Measurements from ENCODE around the gene MMP23B. TPM values are rescaled to one million over a fixed set of nuclear protein-coding genes. Genes with fewer than 3 reads are reported as not detected.
"Not testable (repeated sequence)": the region's sequence is repeated elsewhere in the genome, so short reads cannot be mapped to it uniquely, and the experiment has no call there.

Gene MMP23B
- total RNA-seq, 4 donors from 2014 or later = 10.0 to 97.3 (median 43.7) TPM

DNA sequence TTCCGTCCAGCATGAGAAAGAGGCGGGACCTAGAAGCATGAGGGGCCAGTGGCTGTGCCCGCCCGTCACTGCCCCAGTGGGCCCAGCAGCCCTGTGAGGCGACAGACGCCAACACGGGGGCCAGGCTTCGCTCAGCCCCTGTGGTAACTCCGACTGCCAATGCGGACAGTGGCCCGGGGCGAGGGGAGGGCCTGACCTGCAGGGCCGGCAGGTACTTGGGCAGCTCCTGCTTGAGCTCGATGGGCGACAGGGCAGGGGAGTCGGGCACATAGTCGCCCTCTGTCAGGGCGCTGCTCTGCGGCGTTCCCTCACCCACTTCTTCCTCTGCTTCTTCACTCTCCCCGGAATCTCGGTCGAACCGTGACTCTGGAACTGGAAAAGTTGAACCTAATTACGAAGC is 8.1 kb downstream of the MMP23B start:
- H3K9me3 ChIP-seq; H3K27me3 ChIP-seq; H3K4me3 ChIP-seq; H3K27ac ChIP-seq; H3K4me1 ChIP-seq; H3K36me3 ChIP-seq; intact Hi-C loops (cut with DNase I; ENCODE audit: low total_unique reads): not testable (repeated sequence)
- peak in 1 of 2 donors; percentile 4 for DNase-seq

DNA sequence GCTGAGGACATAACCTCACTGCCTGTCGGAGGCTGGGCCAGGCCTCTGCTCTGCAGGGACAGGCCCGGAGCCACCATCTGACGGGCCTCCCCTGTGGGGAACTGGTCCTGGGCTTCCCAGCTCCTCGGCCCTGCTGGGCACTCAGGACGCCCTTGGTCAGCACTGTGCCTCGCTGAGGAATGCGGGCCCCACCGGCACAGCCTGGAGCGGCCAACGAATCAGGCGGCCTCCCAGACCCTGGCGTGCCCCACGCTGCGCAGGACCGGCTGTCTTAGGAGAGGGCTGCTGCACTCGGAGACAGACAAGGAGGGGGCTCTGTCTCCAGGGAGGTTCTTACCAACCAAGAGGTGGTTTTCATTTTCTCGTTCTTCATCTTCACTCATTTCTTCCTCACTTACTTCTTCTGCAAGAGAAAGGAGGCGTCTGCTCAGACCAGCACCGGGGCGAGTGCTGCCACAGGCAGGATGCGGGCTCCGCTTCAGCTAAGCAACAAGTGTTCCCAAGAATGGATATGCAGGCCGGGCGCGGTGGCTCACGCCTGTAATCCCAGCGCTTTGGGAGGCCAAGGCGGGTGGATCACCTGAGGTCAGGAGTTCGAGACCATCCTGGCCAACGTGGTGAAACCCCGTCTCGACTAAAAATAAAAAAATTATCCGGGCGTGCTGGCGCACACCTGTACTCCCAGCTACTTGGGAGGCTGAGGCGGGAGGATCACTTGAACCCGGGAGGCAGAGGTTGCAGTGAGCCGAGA is 8.9 kb downstream of the MMP23B start:
- H3K27ac ChIP-seq; intact Hi-C loops (cut with DNase I; ENCODE audit: low total_unique reads); H3K9me3 ChIP-seq; H3K4me3 ChIP-seq; H3K36me3 ChIP-seq; H3K27me3 ChIP-seq; H3K4me1 ChIP-seq: not testable (repeated sequence)
- DNase-seq = peak in 1 of 2 donors; percentile 4

DNA sequence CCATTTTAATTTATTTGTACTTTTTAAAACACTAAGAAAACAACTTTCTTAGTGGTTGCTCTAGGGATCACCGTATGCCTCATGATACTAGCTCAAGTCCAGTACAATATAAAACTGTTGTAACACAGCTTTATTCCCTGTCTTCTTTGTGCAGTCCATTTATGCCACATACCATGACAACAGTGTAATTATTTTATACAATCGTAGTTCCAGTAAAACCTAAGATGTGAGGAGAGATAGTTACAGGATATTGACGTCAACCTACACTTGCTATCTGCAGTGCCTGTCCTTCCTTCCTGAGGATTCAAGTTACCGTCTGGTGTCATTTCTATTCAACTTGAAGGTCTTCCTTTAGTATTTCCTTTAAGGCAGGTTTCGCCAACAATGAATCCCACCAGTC is 14.4 kb downstream of the MMP23B start:
- intact Hi-C loops (cut with DNase I; ENCODE audit: low total_unique reads); H3K36me3 ChIP-seq; H3K27me3 ChIP-seq: not testable (repeated sequence)

DNA sequence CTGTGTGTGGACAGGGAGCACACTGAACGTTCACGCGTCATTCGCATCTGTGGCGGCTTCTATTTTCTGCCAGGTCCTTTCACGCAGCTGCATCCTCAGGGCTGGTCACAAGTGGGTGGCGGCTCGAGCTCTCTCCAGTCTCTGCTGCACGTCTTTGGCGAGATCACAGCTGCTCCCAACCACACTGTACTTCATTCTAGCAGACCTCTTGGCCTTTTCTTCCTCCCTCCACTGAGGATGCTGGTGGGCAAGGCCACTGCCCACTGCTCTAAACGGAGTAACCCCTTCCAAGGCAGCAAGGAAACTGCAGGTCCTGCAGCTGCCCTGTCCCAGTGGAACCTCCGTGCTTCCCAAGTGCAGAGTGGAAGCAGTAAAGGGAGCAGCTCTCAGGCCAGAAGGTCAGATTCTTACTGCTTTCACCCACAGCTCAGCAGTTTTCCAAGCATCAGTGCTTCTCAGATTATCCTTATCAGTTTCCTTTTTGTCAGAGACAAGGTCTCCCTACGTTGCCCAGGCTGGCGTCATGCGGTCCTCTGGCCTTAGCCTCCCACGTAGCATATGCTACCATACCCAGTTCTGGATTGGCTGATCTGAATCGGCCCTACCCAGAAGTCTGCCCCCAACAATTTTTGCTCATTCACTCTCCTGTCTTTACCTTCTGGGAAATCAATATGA is 15.7 kb downstream of the MMP23B start:
- H3K27ac ChIP-seq; H3K27me3 ChIP-seq; H3K4me1 ChIP-seq; H3K36me3 ChIP-seq; H3K4me3 ChIP-seq; H3K9me3 ChIP-seq; intact Hi-C loops (cut with DNase I; ENCODE audit: low total_unique reads); DNase-seq: not testable (repeated sequence)

More for the DNA sequence above, 14.4 kb downstream of the MMP23B start:
- H3K4me3 ChIP-seq, H3K27ac ChIP-seq, DNase-seq, H3K4me1 ChIP-seq, H3K9me3 ChIP-seq: not testable (repeated sequence)

DNA sequence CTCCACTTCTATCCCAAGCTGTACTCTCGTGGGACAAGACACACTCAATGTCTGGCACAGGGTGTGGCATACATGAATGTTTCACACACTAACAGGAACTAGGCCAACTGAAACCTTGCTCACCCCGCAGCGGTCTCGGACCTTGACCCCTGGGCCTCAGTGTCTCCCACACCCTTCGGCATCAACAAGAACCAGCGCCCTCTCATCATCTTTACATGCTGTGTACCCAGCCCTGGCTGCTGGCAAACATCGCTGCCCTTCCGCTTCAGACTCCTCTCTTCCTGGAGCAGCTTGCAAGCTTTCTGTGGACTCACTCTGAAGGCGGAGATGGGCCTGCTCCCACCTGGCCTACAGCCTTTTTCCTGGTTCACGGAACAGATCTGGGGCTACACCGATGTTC is 16.3 kb downstream of the MMP23B start:
- H3K36me3 ChIP-seq; H3K4me1 ChIP-seq; intact Hi-C loops (cut with DNase I; ENCODE audit: low total_unique reads): not testable (repeated sequence)

DNA sequence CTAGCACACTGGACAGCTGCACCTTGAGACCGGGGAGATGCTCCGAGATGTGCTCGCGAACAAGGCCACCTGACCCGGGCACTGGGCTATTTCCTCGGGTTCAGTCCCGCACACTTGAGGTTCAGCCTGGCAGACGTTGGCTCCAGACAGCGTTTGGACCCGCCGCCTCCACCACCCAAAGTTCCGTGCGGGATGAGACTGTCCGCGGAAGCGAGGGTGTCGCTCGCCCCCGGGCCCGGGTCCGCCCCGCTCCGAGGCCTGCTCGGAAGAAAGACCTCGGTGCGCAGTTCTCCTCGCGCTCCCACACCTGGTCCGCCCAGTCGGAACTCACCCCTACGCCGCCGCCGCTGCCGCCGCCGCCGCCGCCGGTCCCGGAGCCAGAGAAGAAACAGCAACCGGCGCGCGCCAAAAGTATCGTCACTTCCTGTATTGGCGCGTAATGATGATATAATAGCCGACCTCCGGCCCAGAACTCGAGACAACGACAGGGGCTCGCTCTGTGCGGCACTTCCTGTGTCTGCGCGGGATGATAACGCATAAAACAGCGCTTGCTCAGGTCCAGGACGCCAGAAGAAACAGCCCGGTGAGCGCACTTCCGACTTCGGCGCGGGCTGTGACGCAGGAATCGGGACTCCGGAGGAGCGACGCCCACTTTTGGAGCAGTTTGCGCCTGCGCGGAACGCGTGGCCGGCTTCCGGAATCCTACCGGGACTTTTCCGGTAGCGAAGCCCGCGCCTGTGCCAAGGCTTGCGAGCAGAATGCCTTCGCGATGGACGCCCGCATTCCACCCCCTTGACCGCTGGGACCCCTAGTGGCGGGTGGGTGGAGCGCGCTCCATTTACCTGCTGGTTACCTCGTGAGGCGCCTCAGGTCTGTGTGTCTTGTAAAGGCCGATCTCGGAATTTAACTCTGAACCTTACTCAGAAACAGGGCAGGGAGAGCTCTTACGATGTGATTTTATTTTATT is 26.9 kb downstream of the MMP23B start, which contains the start of gene CDK11B:
Gene CDK11B, minus strand, starts transcription at position 422 of the 967 bp plus-strand sequence. CDS start 1,519 bp downstream, outside the sequence.
- H3K4me1 ChIP-seq; H3K9me3 ChIP-seq; H3K27me3 ChIP-seq; H3K36me3 ChIP-seq; intact Hi-C loops (cut with DNase I; ENCODE audit: low total_unique reads): not testable (repeated sequence)
- peak in 1 of 2 donors; percentile 58 for TF ChIP-seq POLR2A (IDR thresholded peaks at IDR 0.05)
- TF ChIP-seq, protein P1, sequence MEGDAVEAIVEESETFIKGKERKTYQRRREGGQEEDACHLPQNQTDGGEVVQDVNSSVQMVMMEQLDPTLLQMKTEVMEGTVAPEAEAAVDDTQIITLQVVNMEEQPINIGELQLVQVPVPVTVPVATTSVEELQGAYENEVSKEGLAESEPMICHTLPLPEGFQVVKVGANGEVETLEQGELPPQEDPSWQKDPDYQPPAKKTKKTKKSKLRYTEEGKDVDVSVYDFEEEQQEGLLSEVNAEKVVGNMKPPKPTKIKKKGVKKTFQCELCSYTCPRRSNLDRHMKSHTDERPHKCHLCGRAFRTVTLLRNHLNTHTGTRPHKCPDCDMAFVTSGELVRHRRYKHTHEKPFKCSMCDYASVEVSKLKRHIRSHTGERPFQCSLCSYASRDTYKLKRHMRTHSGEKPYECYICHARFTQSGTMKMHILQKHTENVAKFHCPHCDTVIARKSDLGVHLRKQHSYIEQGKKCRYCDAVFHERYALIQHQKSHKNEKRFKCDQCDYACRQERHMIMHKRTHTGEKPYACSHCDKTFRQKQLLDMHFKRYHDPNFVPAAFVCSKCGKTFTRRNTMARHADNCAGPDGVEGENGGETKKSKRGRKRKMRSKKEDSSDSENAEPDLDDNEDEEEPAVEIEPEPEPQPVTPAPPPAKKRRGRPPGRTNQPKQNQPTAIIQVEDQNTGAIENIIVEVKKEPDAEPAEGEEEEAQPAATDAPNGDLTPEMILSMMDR (IDR thresholded peaks at IDR 0.05) = peak in 2 of 4 experiments; percentile 18 to 39
- H3K4me3 ChIP-seq = peak within 1 kb of the TSS; percentile 52 to 74
- H3K27ac ChIP-seq = peak within 1 kb of the TSS; percentile 91 to 99
- DNase-seq = peak; percentile 92 to 96

More for the DNA sequence above, 16.3 kb downstream of the MMP23B start:
- H3K27me3 ChIP-seq, H3K4me3 ChIP-seq, H3K27ac ChIP-seq, H3K9me3 ChIP-seq, DNase-seq: not testable (repeated sequence)

DNA sequence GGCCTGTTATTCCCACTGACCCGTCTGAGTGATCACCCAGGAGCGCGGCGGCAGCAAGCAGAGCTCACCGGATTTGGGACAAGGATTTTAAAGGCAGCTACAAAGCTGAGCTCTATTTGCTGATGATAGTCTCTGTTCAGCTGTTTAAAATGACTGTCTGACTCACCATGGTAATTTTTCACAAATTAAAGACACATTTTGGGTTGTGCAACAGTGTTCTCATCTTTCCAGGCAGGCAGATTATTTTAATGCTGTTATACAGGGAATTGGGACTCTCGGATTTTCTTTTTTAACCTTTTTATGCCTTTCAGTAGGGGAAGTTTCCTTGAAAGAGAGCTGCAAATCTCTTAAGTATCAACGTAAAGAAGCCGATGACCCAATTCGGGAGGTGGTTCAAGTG is 30.4 kb downstream of the MMP23B start:
- H3K27me3 ChIP-seq; H3K4me3 ChIP-seq; H3K4me1 ChIP-seq; intact Hi-C loops (cut with DNase I; ENCODE audit: low total_unique reads); DNase-seq; H3K36me3 ChIP-seq; H3K9me3 ChIP-seq: not testable (repeated sequence)
- peak overlapping the region; percentile 39 to 54 for H3K27ac ChIP-seq

DNA sequence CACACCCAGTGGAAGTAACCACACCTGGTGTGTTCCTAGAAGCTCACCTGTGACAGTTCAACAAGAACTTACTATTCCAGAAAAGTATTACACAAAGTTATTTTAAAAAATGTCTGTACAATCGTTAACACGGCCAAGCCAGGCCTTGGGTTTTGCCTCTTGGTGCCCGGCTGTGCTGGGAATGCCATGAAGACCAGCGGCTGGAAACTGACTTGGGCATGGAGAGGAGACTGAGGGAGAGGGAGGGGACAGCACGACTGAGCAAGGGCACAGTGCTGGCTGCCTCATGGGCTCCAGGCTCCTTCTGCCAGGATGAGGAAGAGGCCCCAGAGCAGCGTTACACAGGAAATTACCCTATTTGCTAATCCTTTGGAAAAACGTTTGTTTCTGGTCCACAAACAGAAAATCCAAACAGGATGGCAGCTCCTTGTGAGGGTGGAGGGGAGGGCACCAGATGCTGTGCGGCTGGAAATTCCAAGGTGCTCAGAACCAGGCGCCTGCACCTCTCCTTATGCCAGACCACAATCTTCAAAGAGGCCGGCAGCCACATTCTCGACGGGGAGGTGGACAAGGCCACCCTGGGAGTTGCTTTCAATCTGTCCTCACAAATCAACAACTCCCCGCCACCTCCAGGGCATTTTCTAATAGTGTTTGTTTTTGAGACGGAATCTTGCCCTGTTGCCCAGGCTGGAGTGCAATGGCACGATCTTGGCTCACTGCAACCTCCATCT is 31.0 kb downstream of the MMP23B start:
- H3K27me3 ChIP-seq; H3K9me3 ChIP-seq; H3K4me3 ChIP-seq; H3K4me1 ChIP-seq; DNase-seq; intact Hi-C loops (cut with DNase I; ENCODE audit: low total_unique reads); H3K36me3 ChIP-seq: not testable (repeated sequence)
- H3K27ac ChIP-seq = peak overlapping the region; percentile 30 to 39

DNA sequence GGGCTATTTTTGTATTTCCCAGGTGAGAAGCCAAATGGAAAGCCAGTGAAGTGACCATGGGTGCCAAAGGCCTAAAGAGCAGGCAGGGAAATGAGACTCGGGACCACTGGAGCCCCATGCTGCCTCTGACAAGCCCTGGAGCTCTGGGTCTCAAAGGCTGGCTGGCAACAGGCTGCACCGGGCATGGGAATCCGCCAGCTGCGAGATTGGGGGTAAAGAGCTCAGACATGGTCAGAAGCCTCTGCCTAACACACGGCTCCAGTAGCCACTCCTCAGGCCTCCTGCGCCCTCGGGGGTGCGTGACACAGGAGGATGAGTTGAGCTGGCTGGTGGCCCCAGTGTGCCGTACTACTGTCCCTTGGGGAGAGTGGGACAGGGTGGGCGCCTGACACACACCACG is 32.3 kb downstream of the MMP23B start:
- H3K36me3 ChIP-seq; H3K4me3 ChIP-seq; H3K27me3 ChIP-seq; H3K27ac ChIP-seq; DNase-seq; intact Hi-C loops (cut with DNase I; ENCODE audit: low total_unique reads); H3K4me1 ChIP-seq; H3K9me3 ChIP-seq: not testable (repeated sequence)

Data from uterus (tissue), 4 donors.